Measurements from ENCODE around the gene CERS3.

- no peak for TF ChIP-seq CTCF (conservative IDR thresholded peaks at IDR 0.05; ENCODE audit: low read depth, low read length)
- TF ChIP-seq EZH2 (IDR thresholded peaks at IDR 0.05; ENCODE audit: borderline replicate concordance, low read depth, low read length, poor library complexity, severe bottlenecking), result no peak
Measured at GRCh38 chr15:100547961-100548360, 19.2 kb upstream of the CERS3 start.

Measured in A673 (cell line).